Smooth muscle cell (in vitro differentiated cells): ENCODE data around the gene KAZN. TPM values are rescaled to one million over a fixed set of nuclear protein-coding genes. Genes with fewer than 3 reads are reported as not detected.

ENCODE experiments used
- DNase-seq: peaks from one replicate; lab custom pipeline; 2025; ENCODE audit not compliant: unreplicated experiment; lab: John Stamatoyannopoulos, UW
- H2AFZ ChIP-seq: fragments of 200-600 bp; sonication (generic); 2 replicates; pipeline ENCODE4 v1.6.0; 2016; ENCODE audit warnings: antibody characterized with exemption, low read depth, mild to moderate bottlenecking
- H3F3A ChIP-seq: fragments of 200-600 bp; sonication (generic); 2 replicates; pipeline ENCODE4 v1.6.0; 2017; ENCODE audit warnings: antibody characterized with exemption, low read depth
- H3K27ac ChIP-seq: fragments of 200-600 bp; sonication (generic); 2 replicates; pipeline ENCODE4 v1.5.1; 2016; ENCODE audit warnings: low read depth, mild to moderate bottlenecking
- H3K27me3 ChIP-seq: fragments of 200-600 bp; sonication (generic); 2 replicates; pipeline ENCODE4 v1.6.1; 2016; ENCODE audit warnings: low read depth, mild to moderate bottlenecking
- H3K36me3 ChIP-seq: fragments of 200-600 bp; sonication (generic); 2 replicates; pipeline ENCODE4 v1.5.1; 2016; ENCODE audit warnings: low read depth
- H3K4me1 ChIP-seq: fragments of 200-600 bp; sonication (generic); 2 replicates; pipeline ENCODE4 v1.5.1; 2016; ENCODE audit warnings: low read depth
- H3K4me2 ChIP-seq: fragments of 200-600 bp; sonication (generic); 2 replicates; pipeline ENCODE4 v1.6.0; 2016; ENCODE audit warnings: mild to moderate bottlenecking
- H3K4me3 ChIP-seq: fragments of 200-600 bp; sonication (generic); 2 replicates; pipeline ENCODE4 v1.5.1; 2016; ENCODE audit warnings: mild to moderate bottlenecking
- H3K79me2 ChIP-seq: fragments of 200-600 bp; sonication (generic); 2 replicates; pipeline ENCODE4 v1.6.0; 2016; ENCODE audit warnings: low read depth, mild to moderate bottlenecking
- H3K9ac ChIP-seq: fragments of 200-600 bp; sonication (generic); 2 replicates; pipeline ENCODE4 v1.6.0; 2016; ENCODE audit warnings: low read depth
- H3K9me3 ChIP-seq: fragments of 200-600 bp; sonication (generic); replicated peaks from 2 replicates; pipeline ENCODE4 v1.5.1; 2016; ENCODE audit warnings: low read depth
- H4K20me1 ChIP-seq: fragments of 200-600 bp; sonication (generic); 2 replicates; pipeline ENCODE4 v1.6.0; 2016; ENCODE audit warnings: low read depth
- WGBS: methylation state at CpG from one replicate; pipeline ENCODE4 v1.1.7; 2016; ENCODE audit warnings: low lambda C conversion rate; 5-methylcytosine and 5-hydroxymethylcytosine counted together
- polyA plus RNA-seq: library from polyadenylated mRNA; unstranded; fragments of >200 nt; fragmentation: Nextera tagmentation; extraction: Ambion mirVana; gene quantifications from 2 replicates; pipeline ENCODE4 v1.2.1, GENCODE V29; 2016
- total RNA-seq: library from RNA; depleted of rRNA; stranded (reverse); fragments of >200 nt; gene quantifications from 2 replicates; pipeline ENCODE4 v1.2.3, GENCODE V29; 2014
- TF ChIP-seq, protein P1 (sequence below): fragments of 200-600 bp; sonication (generic); IDR thresholded peaks from 2 replicates; pipeline ENCODE4 v1.5.1; 2017; ENCODE audit warnings: borderline replicate concordance, mild to moderate bottlenecking, antibody characterized with exemption; ENCODE audit not compliant: insufficient read depth, poor library complexity, severe bottlenecking

KAZN gene
- total and polyA plus RNA-seq, 2 experiments from 2014 or later: 6.3 to 8.2 TPM

DNA sequence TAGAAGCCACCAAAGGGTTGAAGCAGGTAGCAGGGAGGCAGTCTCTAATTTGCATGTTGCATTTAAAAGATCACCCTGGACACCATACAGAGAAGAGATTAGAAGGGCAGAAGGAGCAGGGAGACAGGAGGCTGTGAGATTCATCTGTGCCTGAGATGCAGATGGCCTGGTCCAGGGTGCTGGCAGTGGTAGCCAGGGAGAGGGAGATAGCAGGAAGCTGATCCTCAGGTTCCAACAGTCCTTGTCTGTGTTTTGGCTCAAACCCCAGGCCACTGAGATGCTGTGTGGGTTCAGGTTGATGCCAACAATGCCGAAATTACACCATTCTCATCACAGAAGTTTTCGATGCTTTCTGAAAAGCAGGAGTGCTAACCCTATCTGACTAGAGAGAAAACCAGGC lies 113.7 kb downstream of the KAZN start:
- WGBS: 86% methylated on average over 2 of the region's 2 CpGs
- Histone ChIP-seq H3K4me2 (no peak overlapping the region), H3K27ac (no peak overlapping the region), H3K9ac (no peak overlapping the region), H3K9me3 (no peaks in the 10 kb centered on the region), H2AFZ (no peak overlapping the region), H3K27me3 (no peaks in the 10 kb centered on the region), H3F3A (no peaks in the 10 kb centered on the region), H4K20me1 (no peaks in the 10 kb centered on the region), H3K4me3 (no peak overlapping the region), H3K36me3 (no peaks in the 10 kb centered on the region), H3K4me1 (no peaks in the 10 kb centered on the region), H3K79me2 (no peaks in the 10 kb centered on the region)
- DNase-seq: no peak
- TF ChIP-seq, protein P1, sequence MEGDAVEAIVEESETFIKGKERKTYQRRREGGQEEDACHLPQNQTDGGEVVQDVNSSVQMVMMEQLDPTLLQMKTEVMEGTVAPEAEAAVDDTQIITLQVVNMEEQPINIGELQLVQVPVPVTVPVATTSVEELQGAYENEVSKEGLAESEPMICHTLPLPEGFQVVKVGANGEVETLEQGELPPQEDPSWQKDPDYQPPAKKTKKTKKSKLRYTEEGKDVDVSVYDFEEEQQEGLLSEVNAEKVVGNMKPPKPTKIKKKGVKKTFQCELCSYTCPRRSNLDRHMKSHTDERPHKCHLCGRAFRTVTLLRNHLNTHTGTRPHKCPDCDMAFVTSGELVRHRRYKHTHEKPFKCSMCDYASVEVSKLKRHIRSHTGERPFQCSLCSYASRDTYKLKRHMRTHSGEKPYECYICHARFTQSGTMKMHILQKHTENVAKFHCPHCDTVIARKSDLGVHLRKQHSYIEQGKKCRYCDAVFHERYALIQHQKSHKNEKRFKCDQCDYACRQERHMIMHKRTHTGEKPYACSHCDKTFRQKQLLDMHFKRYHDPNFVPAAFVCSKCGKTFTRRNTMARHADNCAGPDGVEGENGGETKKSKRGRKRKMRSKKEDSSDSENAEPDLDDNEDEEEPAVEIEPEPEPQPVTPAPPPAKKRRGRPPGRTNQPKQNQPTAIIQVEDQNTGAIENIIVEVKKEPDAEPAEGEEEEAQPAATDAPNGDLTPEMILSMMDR: no peak

DNA sequence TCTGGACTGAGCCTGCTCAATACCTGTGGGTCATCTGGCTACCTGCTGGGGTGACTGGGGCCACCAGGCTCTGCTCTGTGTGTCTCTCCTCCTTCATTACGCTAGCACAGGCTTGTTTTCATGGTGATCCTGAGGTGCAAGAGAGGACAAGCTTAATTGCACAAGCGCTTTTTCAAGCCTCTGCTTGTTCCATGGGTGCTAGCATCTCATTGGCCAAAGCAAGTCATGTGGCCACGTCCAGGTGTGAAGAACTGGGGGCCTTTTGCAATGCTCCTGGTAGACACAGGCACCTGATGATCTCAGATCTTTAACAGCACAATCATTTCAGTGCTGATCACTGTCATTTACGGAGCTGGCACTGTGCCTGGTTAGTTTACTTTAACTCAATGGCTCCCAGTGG lies 114.6 kb downstream of the KAZN start:
- WGBS: 78% methylated on average over 4 of the region's 4 CpGs
- H3F3A ChIP-seq: no peaks in the 10 kb centered on the region
- TF ChIP-seq, protein P1: no peak

DNA sequence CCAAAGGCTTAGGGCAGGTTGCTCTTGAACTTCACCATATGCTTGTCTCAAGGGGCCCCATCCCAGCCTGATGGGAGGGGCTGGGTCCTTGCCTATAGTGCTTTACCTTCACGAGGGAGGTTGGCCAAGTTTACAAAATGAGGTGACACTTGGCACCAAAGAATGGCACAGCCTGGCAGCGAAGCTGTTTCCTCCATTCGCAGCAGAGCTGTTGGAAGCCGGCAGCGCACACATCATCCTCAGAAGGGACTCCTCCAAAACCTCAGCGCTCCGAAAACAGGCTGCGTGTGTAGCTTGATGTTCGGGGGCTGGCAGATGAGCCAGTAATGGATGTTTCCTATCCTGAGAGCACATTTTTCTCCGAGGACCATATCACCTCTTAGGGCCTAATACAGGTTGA lies 116.8 kb downstream of the KAZN start:
- Histone ChIP-seq H2AFZ (no peak overlapping the region), H4K20me1 (no peaks in the 10 kb centered on the region), H3K36me3 (no peaks in the 10 kb centered on the region), H3K4me3 (no peak overlapping the region), H3K79me2 (no peaks in the 10 kb centered on the region), H3K9me3 (no peaks in the 10 kb centered on the region), H3F3A (no peaks in the 10 kb centered on the region), H3K9ac (no peak overlapping the region), H3K27ac (no peak overlapping the region), H3K4me1 (no peaks in the 10 kb centered on the region), H3K4me2 (no peak overlapping the region), H3K27me3 (no peaks in the 10 kb centered on the region)
- TF ChIP-seq, protein P1: no peak
- 96% methylated on average over 10 of the region's 10 CpGs for WGBS
- DNase-seq: no peak

More for the DNA sequence above, 114.6 kb downstream of the KAZN start:
- Histone ChIP-seq H3K9me3 (no peaks in the 10 kb centered on the region), H3K36me3 (no peaks in the 10 kb centered on the region), H2AFZ (no peak overlapping the region), H3K4me3 (no peak overlapping the region), H3K79me2 (no peaks in the 10 kb centered on the region), H3K9ac (no peak overlapping the region), H3K4me2 (no peak overlapping the region), H3K27ac (no peak overlapping the region), H3K4me1 (no peaks in the 10 kb centered on the region), H3K27me3 (no peaks in the 10 kb centered on the region), H4K20me1 (no peaks in the 10 kb centered on the region)
- no peak for DNase-seq

DNA sequence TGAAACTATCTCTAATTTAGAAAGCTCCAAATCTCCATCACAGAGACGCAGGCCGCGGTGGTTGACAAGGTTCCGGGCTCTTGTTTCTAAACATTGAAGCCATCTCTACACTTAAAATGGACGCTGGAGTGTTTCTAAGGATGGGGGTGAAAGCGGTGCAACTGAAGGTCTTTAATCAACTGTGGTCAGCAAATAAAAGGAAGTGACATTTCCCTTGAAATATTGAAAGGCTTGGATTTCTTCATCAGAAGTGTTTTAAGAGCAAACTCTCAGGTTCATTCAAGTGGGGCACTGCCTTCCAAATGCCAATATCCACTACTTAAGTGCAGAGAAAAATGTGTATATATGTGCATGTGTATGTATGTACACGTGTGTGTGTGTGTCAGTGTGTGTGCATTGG lies 117.3 kb downstream of the KAZN start:
- Histone ChIP-seq H3K79me2 (no peaks in the 10 kb centered on the region), H3K4me2 (no peak overlapping the region), H3K27me3 (no peaks in the 10 kb centered on the region), H3K9ac (no peak overlapping the region), H2AFZ (no peak overlapping the region), H3K9me3 (no peaks in the 10 kb centered on the region), H3K4me1 (no peaks in the 10 kb centered on the region), H3K4me3 (no peak overlapping the region), H3K27ac (no peak overlapping the region), H3K36me3 (no peaks in the 10 kb centered on the region), H3F3A (no peaks in the 10 kb centered on the region), H4K20me1 (no peaks in the 10 kb centered on the region)
- TF ChIP-seq, protein P1: no peak
- no peak for DNase-seq
- WGBS: 94% methylated on average over 7 of the region's 7 CpGs
